Transverse colon (tissue), 4 donors: ENCODE results near the gene GPC6. TPM values are rescaled to one million over a fixed set of nuclear protein-coding genes. Genes with fewer than 3 reads are reported as not detected.

Source experiments
- DNase-seq: peaks from one replicate; pipeline ENCODE4 v3.0.0-alpha.2; 2019
- H3K27ac ChIP-seq, 4 donors: fragments of 200-600 bp; sonication (generic); 2 replicates each; pipeline ENCODE4 v1.5.1; 2016 to 2018; ENCODE audit warnings: inconsistent platforms in 4 of 4
- H3K27me3 ChIP-seq: fragments of 200-600 bp; sonication (generic); 2 replicates; pipeline ENCODE4 v1.5.1; 2017; ENCODE audit warnings: inconsistent platforms
- H3K36me3 ChIP-seq, 4 donors: fragments of 200-600 bp; sonication (generic); 2 replicates each; pipeline ENCODE4 v1.5.1; 2017 to 2019; ENCODE audit warnings: inconsistent platforms in 4 of 4
- H3K4me1 ChIP-seq, 4 donors: fragments of 200-600 bp; sonication (generic); 2 replicates each; pipeline ENCODE4 v1.5.1; 2017 to 2020; ENCODE audit warnings: inconsistent platforms in 4 of 4
- H3K4me3 ChIP-seq, 4 donors: fragments of 200-600 bp; sonication (generic); 1 replicate in 1 of 4; 2 replicates in 3 of 4; pipeline versions ENCODE4 v1.5.1 to v1.6.1; 2017 to 2019; ENCODE audit warnings: inconsistent platforms in 4 of 4
- H3K9me3 ChIP-seq, 2 donors: fragments of 200-600 bp; sonication (generic); 2 replicates each; pipeline ENCODE4 v1.5.1; 2017 to 2019; ENCODE audit warnings: inconsistent platforms in 2 of 2
- EP300 ChIP-seq: sonication (generic); formaldehyde crosslinking; IDR thresholded peaks from one replicate; pipeline ENCODE4 v1.6.1; 2017; ENCODE audit warnings: antibody characterized with exemption, low read depth
- POLR2A ChIP-seq: fragments of 450-650 bp; IDR thresholded peaks from one replicate; pipeline ENCODE4 v1.6.1; 2016; ENCODE audit warnings: antibody characterized with exemption, mild to moderate bottlenecking, moderate library complexity
- POLR2AphosphoS5 ChIP-seq, 3 donors: sonication (generic); formaldehyde crosslinking; IDR thresholded peaks; one replicate each; pipeline ENCODE4 v1.6.1; 2016; ENCODE audit warnings: antibody characterized with exemption in 3 of 3
- WGBS, 2 donors: methylation state at CpG; one replicate each; pipeline ENCODE4 v1.1.5; 2018; ENCODE audit warnings: low coverage in 1 of 2; 5-methylcytosine and 5-hydroxymethylcytosine counted together
- in situ Hi-C, 4 donors: fragments of 200-750 bp; cut with MboI; loops; one replicate each; pipeline versions ENCODE4 v1.15.0 to v1.15.1; 2017; ENCODE audit warnings: low sequenced_read_pairs in 3 of 4, low pct_ligation_motif_present in 1 of 4, low pct_unique_long_range_greater_than_20kb in 1 of 4
- intact Hi-C: fragments of 100-400 bp; cut with DNase I; formaldehyde crosslinking; loops from one replicate; pipeline ENCODE4 v1.15.1; 2023; ENCODE audit warnings: low total_unique reads
- total RNA-seq, 4 donors: library from RNA; depleted of rRNA; stranded (reverse); fragments of >200 nt; gene quantifications; one replicate each; pipeline ENCODE4 v1.1.0, GENCODE V29; 2016
- TF ChIP-seq, protein P1 (sequence below), 5 experiments: fragments of 200-600 bp in 3 of 5; fragments of 450-650 bp in 2 of 5; sonication (generic) in 3 of 5; IDR thresholded peaks; 1 replicate in 2 of 5; 2 replicates in 3 of 5; pipeline ENCODE4 v1.5.1; 2016 to 2017; ENCODE audit warnings: antibody characterized with exemption in 5 of 5, inconsistent platforms in 3 of 5, mild to moderate bottlenecking in 2 of 5, moderate library complexity in 1 of 5

GPC6 gene
- total RNA-seq, 4 donors from 2014 or later, result 0.75 to 5.7 (median 4.0) TPM

DNA sequence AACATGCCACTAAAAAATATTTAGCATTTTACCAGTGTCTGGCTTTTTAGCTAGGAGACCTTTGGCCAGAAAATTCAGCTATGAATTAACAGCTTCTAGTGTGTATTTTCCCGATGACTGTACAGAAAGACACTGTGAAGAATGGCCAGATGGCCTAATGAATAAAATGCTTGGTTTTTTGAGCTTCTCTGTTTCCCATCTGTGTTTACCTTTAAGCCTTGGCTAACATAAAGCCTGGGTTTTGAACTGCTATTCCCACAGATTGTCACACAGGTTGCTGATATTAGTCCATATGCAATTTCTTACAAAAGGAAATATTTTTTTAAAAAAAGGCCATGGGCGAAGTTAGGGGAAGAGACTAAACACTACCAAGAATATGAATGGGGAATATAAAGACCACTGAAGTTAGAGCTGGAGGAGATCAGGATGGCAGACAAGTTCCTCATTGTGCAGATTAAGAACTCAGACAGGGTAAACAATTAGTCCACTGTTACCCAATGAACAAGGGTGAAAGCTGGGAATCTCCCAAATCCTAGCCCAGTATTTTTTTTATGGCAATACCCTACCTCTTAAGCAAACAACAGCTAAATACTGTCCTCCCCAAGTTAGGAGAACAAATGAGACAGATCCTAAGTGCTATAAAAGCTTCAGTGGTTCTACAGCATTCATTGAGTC, 1157.8 kb downstream of the GPC6 start:
- 78 to 82% methylated on average over 2 of the region's 2 CpGs for WGBS, 2 donors
- no peaks in the 10 kb centered on the region for H3K9me3 ChIP-seq
- H3K27me3 ChIP-seq, result no peaks in the 10 kb centered on the region
- H3K36me3 ChIP-seq, result no peaks in the 10 kb centered on the region
- H3K4me3 ChIP-seq, result no peak overlapping the region
- TF ChIP-seq EP300 (no peak), POLR2A (no peak), POLR2AphosphoS5 (IDR thresholded peaks at IDR 0.05) (no peak)
- TF ChIP-seq, protein P1, sequence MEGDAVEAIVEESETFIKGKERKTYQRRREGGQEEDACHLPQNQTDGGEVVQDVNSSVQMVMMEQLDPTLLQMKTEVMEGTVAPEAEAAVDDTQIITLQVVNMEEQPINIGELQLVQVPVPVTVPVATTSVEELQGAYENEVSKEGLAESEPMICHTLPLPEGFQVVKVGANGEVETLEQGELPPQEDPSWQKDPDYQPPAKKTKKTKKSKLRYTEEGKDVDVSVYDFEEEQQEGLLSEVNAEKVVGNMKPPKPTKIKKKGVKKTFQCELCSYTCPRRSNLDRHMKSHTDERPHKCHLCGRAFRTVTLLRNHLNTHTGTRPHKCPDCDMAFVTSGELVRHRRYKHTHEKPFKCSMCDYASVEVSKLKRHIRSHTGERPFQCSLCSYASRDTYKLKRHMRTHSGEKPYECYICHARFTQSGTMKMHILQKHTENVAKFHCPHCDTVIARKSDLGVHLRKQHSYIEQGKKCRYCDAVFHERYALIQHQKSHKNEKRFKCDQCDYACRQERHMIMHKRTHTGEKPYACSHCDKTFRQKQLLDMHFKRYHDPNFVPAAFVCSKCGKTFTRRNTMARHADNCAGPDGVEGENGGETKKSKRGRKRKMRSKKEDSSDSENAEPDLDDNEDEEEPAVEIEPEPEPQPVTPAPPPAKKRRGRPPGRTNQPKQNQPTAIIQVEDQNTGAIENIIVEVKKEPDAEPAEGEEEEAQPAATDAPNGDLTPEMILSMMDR (IDR thresholded peaks at IDR 0.05), result no peak
- in situ Hi-C loops, result no loop called here
- no peaks in the 10 kb centered on the region for H3K4me1 ChIP-seq
- no peak for DNase-seq
- H3K27ac ChIP-seq, result no peak overlapping the region
- intact Hi-C loops, result no loop called here

DNA sequence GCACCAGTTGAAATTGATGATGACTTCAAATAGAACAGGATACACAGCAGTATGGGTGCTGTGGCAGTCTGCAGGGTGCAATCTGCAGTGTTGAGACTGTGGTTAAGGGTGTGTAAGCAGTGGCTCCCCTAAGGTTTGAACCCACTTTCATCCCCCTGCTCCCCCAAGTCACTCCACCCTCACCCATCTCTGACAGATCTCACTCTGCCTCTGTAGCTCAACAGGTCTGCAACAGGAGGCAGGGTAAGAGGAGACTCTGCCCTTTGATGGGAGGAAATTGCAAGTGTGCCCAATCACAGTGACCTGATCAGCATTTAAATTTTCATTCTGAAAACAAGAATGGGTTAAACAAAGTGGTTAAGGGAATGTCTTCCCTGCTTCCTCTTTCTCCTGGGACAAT, 1160.4 kb downstream of the GPC6 start:
- in situ Hi-C loops (no loop called here), intact Hi-C loops (no loop called here)
- DNase-seq, result no peak
- H3K36me3 ChIP-seq, result no peaks in the 10 kb centered on the region
- no peaks in the 10 kb centered on the region for H3K4me1 ChIP-seq
- TF ChIP-seq EP300 (no peak), POLR2AphosphoS5 (IDR thresholded peaks at IDR 0.05) (no peak)
- H3K27ac ChIP-seq, result no peak overlapping the region
- H3K9me3 ChIP-seq, result no peaks in the 10 kb centered on the region
- H3K4me3 ChIP-seq, result no peak overlapping the region
- no peaks in the 10 kb centered on the region for H3K27me3 ChIP-seq

DNA sequence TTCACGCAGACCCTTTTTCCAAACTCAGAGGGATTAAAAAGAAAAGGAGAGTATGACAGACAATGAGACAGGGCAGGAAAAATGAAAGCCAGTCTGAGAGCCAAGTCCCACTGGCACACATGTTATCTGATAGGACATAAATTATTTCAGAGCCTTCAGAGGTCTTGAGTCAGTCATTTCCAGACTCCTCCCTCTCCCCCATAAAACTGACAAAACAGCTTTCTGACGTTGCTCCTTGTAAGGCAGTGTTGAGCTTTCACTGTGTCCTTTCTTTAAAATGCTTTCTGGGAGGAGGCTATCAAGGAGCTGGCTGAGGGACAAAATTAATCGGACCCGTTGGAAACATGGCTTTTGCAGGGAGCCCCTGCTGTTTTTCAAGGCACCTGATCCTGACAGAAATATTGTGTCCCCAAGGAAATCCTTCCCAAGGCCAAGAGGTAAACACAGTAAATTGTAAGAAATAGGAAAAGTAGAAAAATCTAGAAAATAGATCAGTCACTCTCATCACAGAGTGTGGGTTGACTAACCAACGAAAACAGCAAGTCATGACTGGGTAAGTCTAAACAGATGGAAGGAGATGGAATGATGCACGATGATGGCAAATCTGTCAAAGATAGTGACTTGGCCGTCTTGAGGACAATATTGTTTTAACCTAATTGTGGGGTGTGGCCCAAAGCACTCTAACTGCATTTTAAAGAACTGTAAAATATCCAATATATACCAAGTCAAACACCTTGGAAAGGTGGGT, 1163.2 kb downstream of the GPC6 start:
- H3K4me1 ChIP-seq, result no peaks in the 10 kb centered on the region
- DNase-seq, result no peak
- no peaks in the 10 kb centered on the region for H3K9me3 ChIP-seq
- H3K36me3 ChIP-seq, result no peaks in the 10 kb centered on the region
- no peaks in the 10 kb centered on the region for H3K27me3 ChIP-seq
- WGBS, 2 donors, result 56 to 57% methylated on average over 4 to 7 of the region's 7 CpGs
- H3K4me3 ChIP-seq, result no peak overlapping the region
- H3K27ac ChIP-seq, result peak overlapping the region in 2 of 4 donors; percentile 45 to 51
- intact Hi-C loops, result no loop called here
- in situ Hi-C loops, result no loop called here
- TF ChIP-seq EP300, result no peak
- TF ChIP-seq POLR2A, result no peak
- TF ChIP-seq POLR2AphosphoS5 (IDR thresholded peaks at IDR 0.05), result no peak
- TF ChIP-seq, protein P1 (IDR thresholded peaks at IDR 0.05), result no peak

DNA sequence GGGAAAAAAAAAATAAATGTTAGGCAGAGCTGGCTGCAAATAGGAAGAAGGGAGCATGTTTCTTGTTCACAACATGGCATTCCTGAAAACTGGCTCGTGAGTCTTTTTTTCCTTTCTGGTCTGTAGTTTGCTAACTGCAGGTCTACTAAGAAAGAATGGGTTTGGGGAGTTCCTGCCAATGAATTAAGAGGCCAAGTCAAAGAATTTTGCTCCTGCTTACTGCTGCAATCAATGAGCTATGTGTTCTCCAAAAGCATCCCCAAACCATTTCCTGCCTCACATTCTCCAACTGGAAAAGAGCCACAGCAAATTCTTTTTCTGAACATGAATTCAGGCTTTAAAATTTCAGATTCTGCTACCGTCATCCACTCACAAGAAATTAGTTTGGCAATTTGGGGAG, 1164.3 kb downstream of the GPC6 start:
- H3K36me3 ChIP-seq, result no peaks in the 10 kb centered on the region
- TF ChIP-seq POLR2AphosphoS5 (IDR thresholded peaks at IDR 0.05) (no peak), POLR2A (no peak), EP300 (no peak)
- TF ChIP-seq, protein P1 (IDR thresholded peaks at IDR 0.05), result no peak
- H3K27me3 ChIP-seq, result no peaks in the 10 kb centered on the region
- no peaks in the 10 kb centered on the region for H3K9me3 ChIP-seq
- DNase-seq, result no peak
- H3K4me3 ChIP-seq, result no peak overlapping the region
- H3K4me1 ChIP-seq, result no peaks in the 10 kb centered on the region
- intact Hi-C loops, result no loop called here
- in situ Hi-C loops, result no loop called here
- WGBS, 2 donors, result 53 to 56% methylated on average over 2 of the region's 2 CpGs
- H3K27ac ChIP-seq, result peak overlapping the region in 1 of 4 donors; percentile 45
